HCT116 (cell line): ENCODE results near the gene TTLL10.

ENCODE experiments used
- CBX3 ChIP-seq: IDR thresholded peaks from 2 replicates; pipeline ENCODE4 v1.6.1; 2012; ENCODE audit warnings: low read depth
- EGR1 ChIP-seq: IDR thresholded peaks from 2 replicates; pipeline ENCODE4 v1.6.1; 2012; ENCODE audit warnings: low read depth
- EZH2 ChIP-seq: fragments of 200-600 bp; sonication (generic); IDR thresholded peaks from 2 replicates; pipeline ENCODE4 v1.6.1; 2017; ENCODE audit warnings: antibody characterized with exemption, mixed run types
- EZH2phosphoT487 ChIP-seq: fragments of 200-600 bp; IDR thresholded peaks from 2 replicates; pipeline ENCODE4 v1.6.1; 2018; ENCODE audit warnings: antibody characterized with exemption, borderline replicate concordance
- POLR2A ChIP-seq: IDR thresholded peaks from 2 replicates; pipeline ENCODE4 v1.7.0; 2011; ENCODE audit warnings: borderline replicate concordance; ENCODE audit not compliant: insufficient read depth, insufficient read length; ENCODE audit errors: extremely low read depth
- POLR2AphosphoS5 ChIP-seq: IDR thresholded peaks from 2 replicates; pipeline ENCODE4 v1.6.1; 2011; ENCODE audit warnings: mild to moderate bottlenecking, low read depth, low read length, moderate library complexity
- SRF ChIP-seq: IDR thresholded peaks from 2 replicates; pipeline ENCODE4 v1.6.1; 2012; ENCODE audit warnings: low read depth
- TCF7L2 ChIP-seq: IDR thresholded peaks from 2 replicates; pipeline ENCODE4 v1.7.0; 2011; ENCODE audit warnings: borderline replicate concordance, inconsistent platforms; ENCODE audit not compliant: insufficient read depth, insufficient read length; ENCODE audit errors: extremely low read depth
- YY1 ChIP-seq: IDR thresholded peaks from 2 replicates; pipeline ENCODE4 v1.6.1; 2011; ENCODE audit warnings: low read length, low read depth, moderate library complexity, mild to moderate bottlenecking; ENCODE audit not compliant: insufficient replicate concordance; ENCODE audit errors: extremely low read depth
- TF ChIP-seq, protein P1 (sequence below), 3 experiments: fragments of 200-600 bp in 1 of 3; sonication (generic) in 1 of 3; IDR thresholded peaks in 2 of 3; conservative IDR thresholded peaks in 1 of 3; 2 replicates each; pipeline ENCODE4 v1.5.1; 2012 to 2017; ENCODE audit warnings: low read depth in 2 of 3, low read length in 2 of 3, antibody characterized with exemption in 1 of 3, borderline replicate concordance in 1 of 3, control low read depth in 1 of 3, mild to moderate bottlenecking in 1 of 3, mixed read lengths in 1 of 3, mixed run types in 1 of 3, moderate library complexity in 1 of 3; ENCODE audit not compliant: insufficient read depth in 1 of 3
- TF ChIP-seq, protein P2 (sequence below): IDR thresholded peaks from 2 replicates; pipeline ENCODE4 v1.6.1; 2011; ENCODE audit warnings: mild to moderate bottlenecking, low read length, moderate library complexity; ENCODE audit not compliant: insufficient replicate concordance; ENCODE audit errors: extremely low read depth
- TF ChIP-seq, protein P3 (sequence below): IDR thresholded peaks from 2 replicates; pipeline ENCODE4 v1.6.1; 2012; ENCODE audit warnings: low read depth
- TF ChIP-seq, protein P4 (sequence below): IDR thresholded peaks from 2 replicates; pipeline ENCODE4 v1.6.1; 2012
- TF ChIP-seq, protein P5 (sequence below): IDR thresholded peaks from 2 replicates; pipeline ENCODE4 v1.6.1; 2012

DNA sequence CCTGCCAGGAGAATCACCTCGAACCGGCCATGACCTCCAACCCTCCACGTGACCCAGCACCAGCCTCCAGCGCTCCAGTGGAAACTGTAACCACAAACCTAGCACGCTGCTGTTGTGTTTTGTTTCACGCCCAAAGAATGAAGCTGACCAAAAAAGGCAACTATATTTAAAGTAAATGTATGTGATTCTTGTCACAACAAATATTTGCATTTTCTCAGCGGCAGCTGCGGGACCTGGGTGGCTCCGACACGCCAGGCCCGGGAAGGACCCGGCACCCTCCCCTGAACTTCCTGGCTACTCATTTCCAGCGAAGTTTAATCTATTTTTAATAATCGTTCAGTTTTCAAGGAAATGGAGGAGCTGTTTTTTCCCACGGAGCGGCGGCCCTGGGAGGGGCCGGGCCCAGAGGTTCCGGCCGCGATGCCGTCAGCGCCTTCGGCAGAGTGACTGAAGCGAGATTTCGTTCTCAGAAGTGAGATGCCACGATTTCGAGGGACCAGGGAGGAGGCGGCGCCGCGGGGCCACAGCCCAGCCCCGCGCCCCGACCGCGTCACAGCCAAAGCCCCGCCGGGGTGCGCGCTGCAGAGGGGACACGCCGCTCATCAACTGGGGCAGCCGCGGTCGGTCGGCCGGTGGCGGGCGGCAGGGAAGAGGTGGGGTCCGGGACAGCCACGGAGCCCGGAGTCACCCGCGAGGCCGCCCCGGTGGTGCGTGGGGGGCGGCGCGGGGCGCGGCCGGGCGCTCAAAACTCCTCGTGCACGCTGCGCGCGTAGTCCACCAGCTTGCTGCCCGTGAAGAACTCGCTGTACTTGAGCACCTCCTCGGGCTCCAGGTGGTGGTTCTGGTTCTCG is 43.3 kb downstream of the TTLL10 start:
- TF ChIP-seq, protein P1, sequence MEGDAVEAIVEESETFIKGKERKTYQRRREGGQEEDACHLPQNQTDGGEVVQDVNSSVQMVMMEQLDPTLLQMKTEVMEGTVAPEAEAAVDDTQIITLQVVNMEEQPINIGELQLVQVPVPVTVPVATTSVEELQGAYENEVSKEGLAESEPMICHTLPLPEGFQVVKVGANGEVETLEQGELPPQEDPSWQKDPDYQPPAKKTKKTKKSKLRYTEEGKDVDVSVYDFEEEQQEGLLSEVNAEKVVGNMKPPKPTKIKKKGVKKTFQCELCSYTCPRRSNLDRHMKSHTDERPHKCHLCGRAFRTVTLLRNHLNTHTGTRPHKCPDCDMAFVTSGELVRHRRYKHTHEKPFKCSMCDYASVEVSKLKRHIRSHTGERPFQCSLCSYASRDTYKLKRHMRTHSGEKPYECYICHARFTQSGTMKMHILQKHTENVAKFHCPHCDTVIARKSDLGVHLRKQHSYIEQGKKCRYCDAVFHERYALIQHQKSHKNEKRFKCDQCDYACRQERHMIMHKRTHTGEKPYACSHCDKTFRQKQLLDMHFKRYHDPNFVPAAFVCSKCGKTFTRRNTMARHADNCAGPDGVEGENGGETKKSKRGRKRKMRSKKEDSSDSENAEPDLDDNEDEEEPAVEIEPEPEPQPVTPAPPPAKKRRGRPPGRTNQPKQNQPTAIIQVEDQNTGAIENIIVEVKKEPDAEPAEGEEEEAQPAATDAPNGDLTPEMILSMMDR (IDR thresholded peaks at IDR 0.05 in 2 of 3, conservative IDR thresholded peaks at IDR 0.05 in 1 of 3; ENCODE audit: borderline replicate concordance in 1 of 3, insufficient read depth in 1 of 3, low read depth in 2 of 3, low read length in 2 of 3) = no peak
- TF ChIP-seq EZH2 (no peak), EZH2phosphoT487 (no peak), CBX3 (no peak), POLR2A (no peak), YY1 (no peak), POLR2AphosphoS5 (no peak), EGR1 (no peak), SRF (no peak), TCF7L2 (no peak)
- TF ChIP-seq, protein P2, sequence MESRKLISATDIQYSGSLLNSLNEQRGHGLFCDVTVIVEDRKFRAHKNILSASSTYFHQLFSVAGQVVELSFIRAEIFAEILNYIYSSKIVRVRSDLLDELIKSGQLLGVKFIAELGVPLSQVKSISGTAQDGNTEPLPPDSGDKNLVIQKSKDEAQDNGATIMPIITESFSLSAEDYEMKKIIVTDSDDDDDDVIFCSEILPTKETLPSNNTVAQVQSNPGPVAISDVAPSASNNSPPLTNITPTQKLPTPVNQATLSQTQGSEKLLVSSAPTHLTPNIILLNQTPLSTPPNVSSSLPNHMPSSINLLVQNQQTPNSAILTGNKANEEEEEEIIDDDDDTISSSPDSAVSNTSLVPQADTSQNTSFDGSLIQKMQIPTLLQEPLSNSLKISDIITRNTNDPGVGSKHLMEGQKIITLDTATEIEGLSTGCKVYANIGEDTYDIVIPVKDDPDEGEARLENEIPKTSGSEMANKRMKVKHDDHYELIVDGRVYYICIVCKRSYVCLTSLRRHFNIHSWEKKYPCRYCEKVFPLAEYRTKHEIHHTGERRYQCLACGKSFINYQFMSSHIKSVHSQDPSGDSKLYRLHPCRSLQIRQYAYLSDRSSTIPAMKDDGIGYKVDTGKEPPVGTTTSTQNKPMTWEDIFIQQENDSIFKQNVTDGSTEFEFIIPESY = no peak
- TF ChIP-seq, protein P3, sequence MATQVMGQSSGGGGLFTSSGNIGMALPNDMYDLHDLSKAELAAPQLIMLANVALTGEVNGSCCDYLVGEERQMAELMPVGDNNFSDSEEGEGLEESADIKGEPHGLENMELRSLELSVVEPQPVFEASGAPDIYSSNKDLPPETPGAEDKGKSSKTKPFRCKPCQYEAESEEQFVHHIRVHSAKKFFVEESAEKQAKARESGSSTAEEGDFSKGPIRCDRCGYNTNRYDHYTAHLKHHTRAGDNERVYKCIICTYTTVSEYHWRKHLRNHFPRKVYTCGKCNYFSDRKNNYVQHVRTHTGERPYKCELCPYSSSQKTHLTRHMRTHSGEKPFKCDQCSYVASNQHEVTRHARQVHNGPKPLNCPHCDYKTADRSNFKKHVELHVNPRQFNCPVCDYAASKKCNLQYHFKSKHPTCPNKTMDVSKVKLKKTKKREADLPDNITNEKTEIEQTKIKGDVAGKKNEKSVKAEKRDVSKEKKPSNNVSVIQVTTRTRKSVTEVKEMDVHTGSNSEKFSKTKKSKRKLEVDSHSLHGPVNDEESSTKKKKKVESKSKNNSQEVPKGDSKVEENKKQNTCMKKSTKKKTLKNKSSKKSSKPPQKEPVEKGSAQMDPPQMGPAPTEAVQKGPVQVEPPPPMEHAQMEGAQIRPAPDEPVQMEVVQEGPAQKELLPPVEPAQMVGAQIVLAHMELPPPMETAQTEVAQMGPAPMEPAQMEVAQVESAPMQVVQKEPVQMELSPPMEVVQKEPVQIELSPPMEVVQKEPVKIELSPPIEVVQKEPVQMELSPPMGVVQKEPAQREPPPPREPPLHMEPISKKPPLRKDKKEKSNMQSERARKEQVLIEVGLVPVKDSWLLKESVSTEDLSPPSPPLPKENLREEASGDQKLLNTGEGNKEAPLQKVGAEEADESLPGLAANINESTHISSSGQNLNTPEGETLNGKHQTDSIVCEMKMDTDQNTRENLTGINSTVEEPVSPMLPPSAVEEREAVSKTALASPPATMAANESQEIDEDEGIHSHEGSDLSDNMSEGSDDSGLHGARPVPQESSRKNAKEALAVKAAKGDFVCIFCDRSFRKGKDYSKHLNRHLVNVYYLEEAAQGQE = no peak
- TF ChIP-seq, protein P4, sequence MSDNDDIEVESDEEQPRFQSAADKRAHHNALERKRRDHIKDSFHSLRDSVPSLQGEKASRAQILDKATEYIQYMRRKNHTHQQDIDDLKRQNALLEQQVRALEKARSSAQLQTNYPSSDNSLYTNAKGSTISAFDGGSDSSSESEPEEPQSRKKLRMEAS = no peak
- TF ChIP-seq, protein P5, sequence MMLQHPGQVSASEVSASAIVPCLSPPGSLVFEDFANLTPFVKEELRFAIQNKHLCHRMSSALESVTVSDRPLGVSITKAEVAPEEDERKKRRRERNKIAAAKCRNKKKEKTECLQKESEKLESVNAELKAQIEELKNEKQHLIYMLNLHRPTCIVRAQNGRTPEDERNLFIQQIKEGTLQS = no peak
